NCI-H2227 (cell line): ENCODE measurements around the gene KCNK1.
"Not testable (repeated sequence)": the region's sequence is repeated elsewhere in the genome, so short reads cannot be mapped to it uniquely, and the experiment has no call there.

Experiments used
- DNase-seq: peaks from one replicate; lab custom pipeline; 2025; ENCODE audit not compliant: unreplicated experiment; lab: John Stamatoyannopoulos, UW

KCNK1 gene

GRCh38 chr1:233607252-233608119, 6.4 kb upstream of the KCNK1 start:
- DNase-seq = no peak

DNA sequence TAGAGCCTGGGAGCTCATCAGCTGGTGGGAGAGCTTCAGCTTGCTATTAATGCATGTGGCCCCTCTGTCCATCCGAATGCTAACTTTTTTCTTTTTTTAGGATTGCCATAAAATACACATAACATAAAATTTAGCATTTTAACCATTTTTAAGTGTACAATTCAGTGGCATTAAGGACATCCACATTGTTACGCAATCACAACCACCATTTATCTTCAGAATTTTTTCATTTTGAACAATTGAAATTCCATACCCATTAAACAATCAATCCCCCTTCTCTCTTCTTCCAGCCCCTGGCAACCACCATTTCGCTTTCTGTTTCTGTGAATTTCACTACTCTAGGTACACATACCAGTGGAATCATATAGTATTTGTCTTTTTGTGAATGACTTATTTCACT, 4.9 kb upstream of the KCNK1 start:
- DNase-seq = no peak

DNA sequence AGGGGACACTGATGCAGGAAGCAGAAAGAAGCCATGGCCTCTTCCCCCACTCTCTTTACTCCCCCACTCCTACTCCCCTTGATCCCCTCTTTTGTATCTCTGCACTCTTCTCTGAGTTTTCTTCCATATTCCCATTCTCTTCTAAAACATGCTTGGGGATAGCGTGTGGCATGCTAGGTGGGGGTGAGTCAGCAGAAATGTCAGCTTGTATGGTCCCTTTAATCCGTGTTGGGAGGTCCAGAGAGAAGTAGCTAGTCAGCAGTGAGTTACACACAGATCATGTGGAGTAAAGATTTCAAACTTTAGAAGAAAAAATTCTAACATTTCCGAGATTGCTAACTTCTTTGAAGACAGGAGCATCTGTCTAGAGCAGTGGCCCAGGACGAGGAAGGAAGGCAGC, 4.0 kb upstream of the KCNK1 start:
- no peak for DNase-seq

- DNase-seq = no peak
Observed at GRCh38 chr1:233610628-233611027, 3.3 kb upstream of the KCNK1 start.

DNA sequence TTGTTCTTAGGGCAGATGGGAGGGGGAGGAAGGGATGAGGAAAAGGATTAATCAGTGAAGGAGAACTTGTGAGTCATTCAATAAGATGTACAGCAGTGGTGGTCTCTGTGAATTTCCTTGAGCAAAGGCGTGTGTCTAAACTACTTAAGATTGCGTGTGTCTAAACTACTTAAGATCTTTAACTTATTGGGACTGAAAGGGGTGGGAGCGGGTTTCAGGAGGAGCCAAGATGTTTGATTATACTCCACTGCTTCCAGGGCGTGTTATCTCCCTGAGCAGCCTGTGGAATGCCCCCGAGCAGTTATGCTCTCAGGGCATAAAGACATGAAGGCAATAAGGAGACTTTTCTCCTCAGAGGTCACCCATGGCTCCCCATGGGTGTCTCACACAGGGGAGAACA, 2.5 kb upstream of the KCNK1 start:
- not testable (repeated sequence) for DNase-seq

GRCh38 chr1:233614173-233614742, 352 bp downstream of the KCNK1 start:
- peak; percentile 70 for DNase-seq

- peak; percentile 12 for DNase-seq
Observed at GRCh38 chr1:233614743-233615521, 1.0 kb downstream of the KCNK1 start.

- DNase-seq = no peak
Observed at GRCh38 chr1:233615571-233615970, 1.7 kb downstream of the KCNK1 start.

GRCh38 chr1:233617025-233617424, 3.1 kb downstream of the KCNK1 start:
- no peak for DNase-seq

DNA sequence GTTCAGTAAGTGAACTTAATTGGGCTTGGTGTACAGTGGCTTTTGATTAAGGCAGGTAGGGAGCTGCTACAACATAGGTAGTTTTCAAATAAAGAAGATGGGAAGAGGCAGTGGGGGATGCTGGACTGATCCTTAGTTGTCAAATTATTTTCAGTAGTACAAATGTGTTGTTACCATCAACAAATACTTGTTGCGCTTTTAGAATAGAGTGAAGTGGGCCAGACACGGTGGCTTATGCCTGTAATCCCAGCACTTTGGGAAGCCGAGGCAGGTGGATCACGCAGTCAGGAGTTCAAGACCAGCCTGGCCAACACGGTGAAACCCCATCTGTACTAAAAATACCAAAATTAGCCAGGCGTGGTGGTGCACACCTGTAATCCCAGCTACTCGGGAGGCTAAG, 5.5 kb downstream of the KCNK1 start:
- not testable (repeated sequence) for DNase-seq

GRCh38 chr1:233620065-233620464, 6.2 kb downstream of the KCNK1 start:
- DNase-seq = no peak

- no peak for DNase-seq
Observed at GRCh38 chr1:233621923-233622322, 8.0 kb downstream of the KCNK1 start.

GRCh38 chr1:233624289-233624688, 10.4 kb downstream of the KCNK1 start:
- no peak for DNase-seq

DNA sequence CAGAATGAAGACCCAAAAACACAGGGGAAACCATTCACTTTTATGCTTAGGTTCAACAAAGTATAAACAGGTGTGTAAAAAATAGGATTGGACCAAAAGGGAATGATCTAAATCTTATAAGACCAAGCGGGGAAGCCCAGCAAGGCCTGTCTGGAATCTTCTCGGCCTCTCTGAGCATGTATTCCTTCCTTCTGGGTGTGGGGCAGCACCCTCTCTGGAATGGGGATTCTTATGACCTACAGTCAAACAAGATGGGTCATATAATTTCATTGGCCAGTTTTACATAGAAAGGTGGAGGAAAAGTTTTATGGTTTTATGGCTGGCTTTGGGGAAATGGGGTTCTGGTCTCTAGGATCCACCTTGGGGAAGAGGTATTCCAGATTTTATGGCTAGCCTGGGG, 11.2 kb downstream of the KCNK1 start:
- no peak for DNase-seq

GRCh38 chr1:233625510-233625981, 11.6 kb downstream of the KCNK1 start:
- DNase-seq = no peak

DNA sequence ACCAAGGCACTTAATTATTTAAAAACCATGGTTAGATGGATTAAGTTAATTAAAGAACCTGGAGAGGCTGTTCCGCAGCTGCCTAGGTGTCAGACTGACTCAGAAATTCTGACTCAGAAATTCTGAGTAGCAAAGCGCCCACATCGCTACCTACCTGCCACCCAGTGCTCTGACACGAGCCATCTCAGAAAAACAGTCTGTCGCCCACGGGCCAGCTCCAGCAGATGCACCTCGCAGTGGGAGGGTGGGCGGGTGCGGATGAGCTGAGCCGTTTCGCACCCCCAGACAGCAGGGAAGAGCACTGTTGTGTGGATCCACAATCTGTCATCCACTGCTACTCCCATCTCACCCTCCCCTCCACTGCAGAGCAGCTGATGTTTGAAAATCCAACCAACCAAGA, 13.5 kb downstream of the KCNK1 start:
- no peak for DNase-seq

- DNase-seq = no peak
Observed at GRCh38 chr1:233627823-233628222, 13.9 kb downstream of the KCNK1 start.

DNA sequence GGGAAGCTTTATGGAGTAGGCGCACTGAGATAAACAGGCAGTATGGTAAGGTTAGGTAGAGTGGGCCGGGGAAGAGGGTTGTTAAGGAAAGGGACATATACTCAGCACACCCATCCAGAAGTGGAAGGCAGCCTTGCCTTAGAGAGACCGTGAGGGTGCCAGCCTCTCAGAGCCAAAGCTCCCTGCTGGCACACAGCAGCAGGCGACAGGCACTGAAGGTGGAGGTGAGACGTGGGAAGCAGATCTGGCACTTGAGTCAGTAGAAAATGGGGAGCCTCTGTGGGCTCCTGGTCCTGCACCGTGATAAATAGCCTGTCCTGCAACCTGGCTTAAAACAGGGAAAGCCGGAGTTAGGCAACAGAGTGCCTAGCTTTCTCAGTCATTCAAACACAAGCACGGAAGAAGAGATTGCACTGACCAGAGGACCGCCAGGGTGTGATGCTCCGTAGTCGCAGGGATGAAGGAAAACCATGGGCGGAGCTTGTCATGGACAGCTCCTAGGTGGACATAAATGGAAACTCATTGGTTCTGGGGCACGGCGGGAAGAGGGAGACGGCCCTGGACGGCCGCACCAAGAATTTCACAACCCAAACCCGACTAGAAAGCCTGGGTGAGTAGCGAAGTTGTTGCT, 15.5 kb downstream of the KCNK1 start:
- DNase-seq = no peak

DNA sequence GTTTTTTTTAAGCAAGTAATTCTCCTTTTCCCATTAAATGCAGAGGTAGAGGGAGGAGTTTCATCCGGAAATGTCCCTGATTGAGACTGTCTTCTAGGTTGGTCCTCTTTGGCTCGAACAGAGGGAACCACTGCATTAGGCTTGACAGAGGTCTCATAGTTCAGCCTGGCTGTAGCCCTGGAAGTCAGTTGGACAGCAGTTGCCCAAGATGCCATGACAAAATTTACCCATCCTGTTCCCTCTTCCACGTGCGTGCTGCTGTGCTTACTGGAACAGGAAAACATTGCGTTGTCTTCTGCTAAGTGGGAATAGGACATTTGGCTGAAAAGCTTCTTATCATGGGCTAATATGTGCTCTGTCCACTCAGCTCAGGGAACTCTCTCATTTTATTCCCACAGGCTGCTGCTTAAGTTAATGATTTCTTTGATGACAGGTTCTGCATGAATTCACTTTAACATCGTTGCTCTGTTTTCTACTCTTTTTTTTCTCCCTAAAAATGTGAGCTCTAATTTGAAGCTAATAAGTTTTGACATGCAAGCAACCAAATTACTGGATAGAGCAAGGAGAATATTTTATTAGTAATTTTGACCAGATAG, 18.0 kb downstream of the KCNK1 start:
- no peak for DNase-seq

GRCh38 chr1:233632436-233632835, 18.5 kb downstream of the KCNK1 start:
- DNase-seq = no peak
